ENCODE data around the gene SDHAF2. TPM values are rescaled to one million over a fixed set of nuclear protein-coding genes. Genes with fewer than 3 reads are reported as not detected.

Gene SDHAF2
- polyA plus RNA-seq, 1 of the 3 experiments (the other 2 are of a cell fraction): 81.7 TPM

DNA sequence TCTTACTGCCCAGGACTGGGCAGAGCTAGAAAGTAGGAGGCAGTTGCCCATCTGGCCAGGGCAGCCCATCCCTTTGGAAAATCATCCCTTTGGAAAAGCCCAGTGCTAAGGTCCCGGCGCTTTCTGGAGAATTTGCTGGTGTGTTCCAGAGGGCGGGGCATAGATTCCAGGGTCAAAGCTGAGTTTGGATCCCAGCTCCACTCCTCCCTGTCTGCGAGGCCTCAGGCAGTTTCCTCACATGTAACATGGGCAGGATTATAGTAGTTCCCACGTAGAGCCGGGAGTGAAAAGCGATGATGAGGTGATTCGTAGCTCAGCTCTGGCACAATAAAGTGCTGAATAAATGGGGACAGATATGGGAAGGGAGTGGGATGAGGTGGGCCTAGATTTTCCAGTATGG, 47.2 kb downstream of the SDHAF2 start:
- Histone ChIP-seq H3F3A (replicated peaks; ENCODE audit: insufficient read depth) (no peaks in the 10 kb centered on the region), H3K27ac (ENCODE audit: low read depth in 2 of 2, low read length in 1 of 2) (no peak overlapping the region), H3K9ac (no peak overlapping the region), H3K9me3 (no peaks in the 10 kb centered on the region), H4K20me1 (ENCODE audit: insufficient read depth) (no peaks in the 10 kb centered on the region), H3K79me2 (ENCODE audit: insufficient read depth) (no peaks in the 10 kb centered on the region), H3K4me3 (ENCODE audit: low read depth in 2 of 2, low read length in 1 of 2) (no peak overlapping the region), H3K4me1 (ENCODE audit: control insufficient read depth in 1 of 2, insufficient read depth in 2 of 2, low read depth in 1 of 2, low read length in 1 of 2) (peaks cover 0 to 12% of the 10 kb centered on the region in 2 experiments; a peak in 1 of 4 replicates), H3K36me3 (replicated peaks in 1 of 2; ENCODE audit: control insufficient read depth in 1 of 2, insufficient read depth in 2 of 2, low read length in 1 of 2) (peaks cover 0 to 4% of the 10 kb centered on the region in 2 experiments), H3K4me2 (no peak overlapping the region), H3K9me2 (no peaks in the 10 kb centered on the region), H2AFZ (ENCODE audit: low read depth) (no peak overlapping the region), H3K27me3 (ENCODE audit: insufficient read depth) (no peaks in the 10 kb centered on the region)
- ChIA-PET POLR2A (no interaction called here), CTCF (interaction anchor here (0.6 to 21.8 kb wide), 40 partner anchors 9 to 267 kb away, joined by 3 to 670 read pairs (median 6); partner anchors contain the start of genes LRRC10B and SYT7)
- WGBS (ENCODE audit: low lambda C conversion rate): 62% methylated on average over 8 of the region's 8 CpGs
- no peak for DNase-seq
- TF ChIP-seq ELF1 (IDR thresholded peaks at IDR 0.05): no peak
- TF ChIP-seq RFX5 (IDR thresholded peaks at IDR 0.05; ENCODE audit: low read length): no peak
- no peak for TF ChIP-seq TAF1 (IDR thresholded peaks at IDR 0.05; ENCODE audit: borderline replicate concordance, low read depth, low read length)
- no peak for TF ChIP-seq RXRA (IDR thresholded peaks at IDR 0.05; ENCODE audit: borderline replicate concordance, low read depth)
- TF ChIP-seq, protein P1, sequence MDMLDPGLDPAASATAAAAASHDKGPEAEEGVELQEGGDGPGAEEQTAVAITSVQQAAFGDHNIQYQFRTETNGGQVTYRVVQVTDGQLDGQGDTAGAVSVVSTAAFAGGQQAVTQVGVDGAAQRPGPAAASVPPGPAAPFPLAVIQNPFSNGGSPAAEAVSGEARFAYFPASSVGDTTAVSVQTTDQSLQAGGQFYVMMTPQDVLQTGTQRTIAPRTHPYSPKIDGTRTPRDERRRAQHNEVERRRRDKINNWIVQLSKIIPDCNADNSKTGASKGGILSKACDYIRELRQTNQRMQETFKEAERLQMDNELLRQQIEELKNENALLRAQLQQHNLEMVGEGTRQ (IDR thresholded peaks at IDR 0.05; ENCODE audit: borderline replicate concordance, low read depth, low read length): no peak
- no peak for TF ChIP-seq SMC3 (IDR thresholded peaks at IDR 0.05; ENCODE audit: low read depth, low read length)
- TF ChIP-seq, protein P2, sequence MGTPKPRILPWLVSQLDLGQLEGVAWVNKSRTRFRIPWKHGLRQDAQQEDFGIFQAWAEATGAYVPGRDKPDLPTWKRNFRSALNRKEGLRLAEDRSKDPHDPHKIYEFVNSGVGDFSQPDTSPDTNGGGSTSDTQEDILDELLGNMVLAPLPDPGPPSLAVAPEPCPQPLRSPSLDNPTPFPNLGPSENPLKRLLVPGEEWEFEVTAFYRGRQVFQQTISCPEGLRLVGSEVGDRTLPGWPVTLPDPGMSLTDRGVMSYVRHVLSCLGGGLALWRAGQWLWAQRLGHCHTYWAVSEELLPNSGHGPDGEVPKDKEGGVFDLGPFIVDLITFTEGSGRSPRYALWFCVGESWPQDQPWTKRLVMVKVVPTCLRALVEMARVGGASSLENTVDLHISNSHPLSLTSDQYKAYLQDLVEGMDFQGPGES (IDR thresholded peaks at IDR 0.05; ENCODE audit: low read depth, low read length): no peak
- TF ChIP-seq RAD21 (IDR thresholded peaks at IDR 0.05; ENCODE audit: low read length): no peak
- TF ChIP-seq, protein P3, sequence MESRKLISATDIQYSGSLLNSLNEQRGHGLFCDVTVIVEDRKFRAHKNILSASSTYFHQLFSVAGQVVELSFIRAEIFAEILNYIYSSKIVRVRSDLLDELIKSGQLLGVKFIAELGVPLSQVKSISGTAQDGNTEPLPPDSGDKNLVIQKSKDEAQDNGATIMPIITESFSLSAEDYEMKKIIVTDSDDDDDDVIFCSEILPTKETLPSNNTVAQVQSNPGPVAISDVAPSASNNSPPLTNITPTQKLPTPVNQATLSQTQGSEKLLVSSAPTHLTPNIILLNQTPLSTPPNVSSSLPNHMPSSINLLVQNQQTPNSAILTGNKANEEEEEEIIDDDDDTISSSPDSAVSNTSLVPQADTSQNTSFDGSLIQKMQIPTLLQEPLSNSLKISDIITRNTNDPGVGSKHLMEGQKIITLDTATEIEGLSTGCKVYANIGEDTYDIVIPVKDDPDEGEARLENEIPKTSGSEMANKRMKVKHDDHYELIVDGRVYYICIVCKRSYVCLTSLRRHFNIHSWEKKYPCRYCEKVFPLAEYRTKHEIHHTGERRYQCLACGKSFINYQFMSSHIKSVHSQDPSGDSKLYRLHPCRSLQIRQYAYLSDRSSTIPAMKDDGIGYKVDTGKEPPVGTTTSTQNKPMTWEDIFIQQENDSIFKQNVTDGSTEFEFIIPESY (IDR thresholded peaks at IDR 0.05; ENCODE audit: borderline replicate concordance, low read depth): no peak
- TF ChIP-seq, protein P4, sequence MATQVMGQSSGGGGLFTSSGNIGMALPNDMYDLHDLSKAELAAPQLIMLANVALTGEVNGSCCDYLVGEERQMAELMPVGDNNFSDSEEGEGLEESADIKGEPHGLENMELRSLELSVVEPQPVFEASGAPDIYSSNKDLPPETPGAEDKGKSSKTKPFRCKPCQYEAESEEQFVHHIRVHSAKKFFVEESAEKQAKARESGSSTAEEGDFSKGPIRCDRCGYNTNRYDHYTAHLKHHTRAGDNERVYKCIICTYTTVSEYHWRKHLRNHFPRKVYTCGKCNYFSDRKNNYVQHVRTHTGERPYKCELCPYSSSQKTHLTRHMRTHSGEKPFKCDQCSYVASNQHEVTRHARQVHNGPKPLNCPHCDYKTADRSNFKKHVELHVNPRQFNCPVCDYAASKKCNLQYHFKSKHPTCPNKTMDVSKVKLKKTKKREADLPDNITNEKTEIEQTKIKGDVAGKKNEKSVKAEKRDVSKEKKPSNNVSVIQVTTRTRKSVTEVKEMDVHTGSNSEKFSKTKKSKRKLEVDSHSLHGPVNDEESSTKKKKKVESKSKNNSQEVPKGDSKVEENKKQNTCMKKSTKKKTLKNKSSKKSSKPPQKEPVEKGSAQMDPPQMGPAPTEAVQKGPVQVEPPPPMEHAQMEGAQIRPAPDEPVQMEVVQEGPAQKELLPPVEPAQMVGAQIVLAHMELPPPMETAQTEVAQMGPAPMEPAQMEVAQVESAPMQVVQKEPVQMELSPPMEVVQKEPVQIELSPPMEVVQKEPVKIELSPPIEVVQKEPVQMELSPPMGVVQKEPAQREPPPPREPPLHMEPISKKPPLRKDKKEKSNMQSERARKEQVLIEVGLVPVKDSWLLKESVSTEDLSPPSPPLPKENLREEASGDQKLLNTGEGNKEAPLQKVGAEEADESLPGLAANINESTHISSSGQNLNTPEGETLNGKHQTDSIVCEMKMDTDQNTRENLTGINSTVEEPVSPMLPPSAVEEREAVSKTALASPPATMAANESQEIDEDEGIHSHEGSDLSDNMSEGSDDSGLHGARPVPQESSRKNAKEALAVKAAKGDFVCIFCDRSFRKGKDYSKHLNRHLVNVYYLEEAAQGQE (IDR thresholded peaks at IDR 0.05; ENCODE audit: low read depth, low read length): no peak
- TF ChIP-seq, protein P5, sequence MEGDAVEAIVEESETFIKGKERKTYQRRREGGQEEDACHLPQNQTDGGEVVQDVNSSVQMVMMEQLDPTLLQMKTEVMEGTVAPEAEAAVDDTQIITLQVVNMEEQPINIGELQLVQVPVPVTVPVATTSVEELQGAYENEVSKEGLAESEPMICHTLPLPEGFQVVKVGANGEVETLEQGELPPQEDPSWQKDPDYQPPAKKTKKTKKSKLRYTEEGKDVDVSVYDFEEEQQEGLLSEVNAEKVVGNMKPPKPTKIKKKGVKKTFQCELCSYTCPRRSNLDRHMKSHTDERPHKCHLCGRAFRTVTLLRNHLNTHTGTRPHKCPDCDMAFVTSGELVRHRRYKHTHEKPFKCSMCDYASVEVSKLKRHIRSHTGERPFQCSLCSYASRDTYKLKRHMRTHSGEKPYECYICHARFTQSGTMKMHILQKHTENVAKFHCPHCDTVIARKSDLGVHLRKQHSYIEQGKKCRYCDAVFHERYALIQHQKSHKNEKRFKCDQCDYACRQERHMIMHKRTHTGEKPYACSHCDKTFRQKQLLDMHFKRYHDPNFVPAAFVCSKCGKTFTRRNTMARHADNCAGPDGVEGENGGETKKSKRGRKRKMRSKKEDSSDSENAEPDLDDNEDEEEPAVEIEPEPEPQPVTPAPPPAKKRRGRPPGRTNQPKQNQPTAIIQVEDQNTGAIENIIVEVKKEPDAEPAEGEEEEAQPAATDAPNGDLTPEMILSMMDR (IDR thresholded peaks at IDR 0.05): no peak
- no peak for TF ChIP-seq POLR2AphosphoS5 (IDR thresholded peaks at IDR 0.05; ENCODE audit: low read depth, low read length)
- TF ChIP-seq SIN3A (IDR thresholded peaks at IDR 0.05; ENCODE audit: borderline replicate concordance, low read depth, low read length): no peak
